Trophoblast cell (in vitro differentiated cells and primary cell): ENCODE results near the gene TEX14.

ENCODE experiments used
- DNase-seq, 2 donors: peaks; one replicate each; pipeline ENCODE4 v3.0.0-alpha.2; 2016
- H2AFZ ChIP-seq: 2 replicates; pipeline ENCODE4 v1.6.1; 2013; ENCODE audit warnings: low read length, moderate library complexity, mild to moderate bottlenecking; ENCODE audit not compliant: insufficient read depth, poor library complexity
- H2AK5ac ChIP-seq: 2 replicates; pipeline ENCODE4 v1.6.1; 2013; ENCODE audit warnings: mild to moderate bottlenecking, low read length
- H2BK120ac ChIP-seq: 2 replicates; pipeline ENCODE4 v1.6.1; 2013; ENCODE audit warnings: low read length, mild to moderate bottlenecking, moderate library complexity; ENCODE audit not compliant: insufficient read depth, poor library complexity
- H2BK12ac ChIP-seq: 2 replicates; pipeline ENCODE4 v1.6.1; 2013; ENCODE audit warnings: mild to moderate bottlenecking, low read length, moderate library complexity
- H2BK5ac ChIP-seq: 2 replicates; pipeline ENCODE4 v1.6.1; 2013; ENCODE audit warnings: low read length, low read depth, moderate library complexity, mild to moderate bottlenecking; ENCODE audit not compliant: poor library complexity
- H3K14ac ChIP-seq: 2 replicates; pipeline ENCODE4 v1.6.1; 2013; ENCODE audit warnings: mild to moderate bottlenecking, low read length
- H3K18ac ChIP-seq: 2 replicates; pipeline ENCODE4 v1.6.1; 2013; ENCODE audit warnings: mild to moderate bottlenecking, low read length
- H3K23ac ChIP-seq: 2 replicates; pipeline ENCODE4 v1.6.1; 2013; ENCODE audit warnings: low read length
- H3K27ac ChIP-seq: 2 replicates; pipeline ENCODE4 v1.5.1; 2013; ENCODE audit warnings: low read depth, mild to moderate bottlenecking, inconsistent platforms, low read length, moderate library complexity
- H3K27me3 ChIP-seq: 2 replicates; pipeline ENCODE4 v1.6.1; 2013; ENCODE audit warnings: inconsistent platforms, mild to moderate bottlenecking, low read length, moderate library complexity; ENCODE audit not compliant: insufficient read depth
- H3K36me3 ChIP-seq, 2 experiments: 1 replicate in 1 of 2; 2 replicates in 1 of 2; pipeline ENCODE4 v1.6.1; 2013; ENCODE audit warnings: low read length in 2 of 2, mild to moderate bottlenecking in 2 of 2, moderate library complexity in 1 of 2; ENCODE audit not compliant: insufficient read depth in 2 of 2, control insufficient read depth in 1 of 2
- H3K4ac ChIP-seq: 2 replicates; pipeline ENCODE4 v1.6.1; 2013; ENCODE audit warnings: low read depth, mild to moderate bottlenecking, low read length, moderate library complexity
- H3K4me1 ChIP-seq, 2 experiments: 1 replicate in 1 of 2; 2 replicates in 1 of 2; pipeline ENCODE4 v1.6.1; 2013; ENCODE audit warnings: low read length in 2 of 2, mild to moderate bottlenecking in 2 of 2, moderate library complexity in 1 of 2; ENCODE audit not compliant: insufficient read depth in 2 of 2, control insufficient read depth in 1 of 2
- H3K4me2 ChIP-seq: 2 replicates; pipeline ENCODE4 v1.6.1; 2013; ENCODE audit warnings: inconsistent platforms, mild to moderate bottlenecking, low read length, moderate library complexity
- H3K4me3 ChIP-seq: 2 replicates; pipeline ENCODE4 v1.5.1; 2013; ENCODE audit warnings: mild to moderate bottlenecking, low read depth, low read length, inconsistent platforms
- H3K79me1 ChIP-seq: one replicate; pipeline ENCODE4 v1.6.1; 2013; ENCODE audit warnings: low read length
- H3K79me2 ChIP-seq: 2 replicates; pipeline ENCODE4 v1.6.1; 2013; ENCODE audit warnings: low read length, mild to moderate bottlenecking; ENCODE audit not compliant: control insufficient read depth, insufficient read depth, poor library complexity
- H3K9ac ChIP-seq: 2 replicates; pipeline ENCODE4 v1.6.1; 2013; ENCODE audit warnings: mild to moderate bottlenecking, low read length
- H3K9me3 ChIP-seq: 2 replicates; pipeline ENCODE4 v1.6.1; 2013; ENCODE audit warnings: low read depth, mild to moderate bottlenecking, control low read depth, inconsistent platforms, low read length; ENCODE audit not compliant: insufficient read depth
- H4K12ac ChIP-seq: 2 replicates; pipeline ENCODE4 v1.6.1; 2013; ENCODE audit warnings: low read depth, mild to moderate bottlenecking, low read length, moderate library complexity
- H4K8ac ChIP-seq: 2 replicates; pipeline ENCODE4 v1.6.1; 2013; ENCODE audit warnings: low read depth, mild to moderate bottlenecking, low read length, moderate library complexity
- H4K91ac ChIP-seq: one replicate; pipeline ENCODE4 v1.6.1; 2013; ENCODE audit warnings: low read depth, mild to moderate bottlenecking, low read length, moderate library complexity
- WGBS: extraction: QIAGEN DNeasy Blood & Tissue Kit; methylation state at CpG from one replicate; pipeline ENCODE4 v1.1.7; 2013; ENCODE audit warnings: missing lambda C conversion rate; ENCODE audit not compliant: insufficient read length, insufficient coverage; ENCODE audit errors: extremely low coverage; 5-methylcytosine and 5-hydroxymethylcytosine counted together

Gene TEX14

GRCh38 chr17:58530655-58531054, 161.2 kb downstream of the TEX14 start:
- peaks cover 16% of the 10 kb centered on the region for H3K27me3 ChIP-seq
- no peaks in the 10 kb centered on the region for H3K79me1 ChIP-seq
- H3K23ac ChIP-seq = no peak overlapping the region
- no peaks in the 10 kb centered on the region for H3K36me3 ChIP-seq
- H2AK5ac ChIP-seq = no peak overlapping the region
- H2BK120ac ChIP-seq = no peak overlapping the region
- H3K4ac ChIP-seq = no peak overlapping the region
- no peaks in the 10 kb centered on the region for H3K9me3 ChIP-seq
- no peak overlapping the region for H2BK5ac ChIP-seq
- H3K79me2 ChIP-seq = no peaks in the 10 kb centered on the region
- H3K9ac ChIP-seq = no peak overlapping the region
- no peak for DNase-seq
- no CpG with 5 or more reads among the region's 2 CpGs for WGBS
- no peak overlapping the region for H3K14ac ChIP-seq
- no peak overlapping the region for H3K18ac ChIP-seq
- no peak overlapping the region for H4K12ac ChIP-seq
- H3K4me1 ChIP-seq = peaks cover 9 to 24% of the 10 kb centered on the region in 2 experiments
- H4K91ac ChIP-seq = no peak overlapping the region
- no peak overlapping the region for H3K4me2 ChIP-seq
- H3K27ac ChIP-seq = no peak overlapping the region
- no peak overlapping the region for H4K8ac ChIP-seq
- H2BK12ac ChIP-seq = no peak overlapping the region
- H2AFZ ChIP-seq = no peak overlapping the region
- no peak overlapping the region for H3K4me3 ChIP-seq

- H3K9me3 ChIP-seq = no peaks in the 10 kb centered on the region
- H3K27me3 ChIP-seq = peaks cover 16% of the 10 kb centered on the region
- H3K79me2 ChIP-seq = no peaks in the 10 kb centered on the region
- no peak overlapping the region for H2BK120ac ChIP-seq
- no peak overlapping the region for H2AK5ac ChIP-seq
- H3K14ac ChIP-seq = no peak overlapping the region
- DNase-seq = no peak
- no CpG with 5 or more reads among the region's 1 CpG for WGBS
- H3K4me1 ChIP-seq = peaks cover 16 to 24% of the 10 kb centered on the region in 2 experiments
- no peaks in the 10 kb centered on the region for H3K36me3 ChIP-seq
- no peak overlapping the region for H3K23ac ChIP-seq
- H3K4ac ChIP-seq = no peak overlapping the region
- H4K8ac ChIP-seq = no peak overlapping the region
- no peak overlapping the region for H3K4me2 ChIP-seq
- peaks cover 2% of the 10 kb centered on the region for H3K79me1 ChIP-seq
- no peak overlapping the region for H2AFZ ChIP-seq
- H4K91ac ChIP-seq = no peak overlapping the region
- H2BK5ac ChIP-seq = no peak overlapping the region
- no peak overlapping the region for H4K12ac ChIP-seq
- H3K4me3 ChIP-seq = no peak overlapping the region
- no peak overlapping the region for H2BK12ac ChIP-seq
- no peak overlapping the region for H3K27ac ChIP-seq
- no peak overlapping the region for H3K18ac ChIP-seq
- no peak overlapping the region for H3K9ac ChIP-seq
These were observed 162.6 kb downstream of the TEX14 start for GRCh38 chr17:58529275-58529674.

GRCh38 chr17:58528443-58528842, 163.4 kb downstream of the TEX14 start:
- Histone ChIP-seq H3K4me2 (no peak overlapping the region), H2BK12ac (no peak overlapping the region), H2BK5ac (no peak overlapping the region), H4K12ac (no peak overlapping the region), H3K27ac (no peak overlapping the region), H2BK120ac (no peak overlapping the region), H3K27me3 (peaks cover 16% of the 10 kb centered on the region), H3K4me3 (no peak overlapping the region), H3K9me3 (no peaks in the 10 kb centered on the region), H2AK5ac (no peak overlapping the region), H3K4ac (no peak overlapping the region), H3K14ac (no peak overlapping the region), H3K36me3 (no peaks in the 10 kb centered on the region), H2AFZ (no peak overlapping the region), H4K8ac (no peak overlapping the region), H3K79me1 (peaks cover 2% of the 10 kb centered on the region), H3K9ac (no peak overlapping the region), H3K23ac (no peak overlapping the region), H4K91ac (no peak overlapping the region), H3K79me2 (no peaks in the 10 kb centered on the region), H3K18ac (no peak overlapping the region), H3K4me1 (peaks cover 16 to 23% of the 10 kb centered on the region in 2 experiments)
- WGBS = no CpG with 5 or more reads among the region's 3 CpGs
- no peak for DNase-seq

DNA sequence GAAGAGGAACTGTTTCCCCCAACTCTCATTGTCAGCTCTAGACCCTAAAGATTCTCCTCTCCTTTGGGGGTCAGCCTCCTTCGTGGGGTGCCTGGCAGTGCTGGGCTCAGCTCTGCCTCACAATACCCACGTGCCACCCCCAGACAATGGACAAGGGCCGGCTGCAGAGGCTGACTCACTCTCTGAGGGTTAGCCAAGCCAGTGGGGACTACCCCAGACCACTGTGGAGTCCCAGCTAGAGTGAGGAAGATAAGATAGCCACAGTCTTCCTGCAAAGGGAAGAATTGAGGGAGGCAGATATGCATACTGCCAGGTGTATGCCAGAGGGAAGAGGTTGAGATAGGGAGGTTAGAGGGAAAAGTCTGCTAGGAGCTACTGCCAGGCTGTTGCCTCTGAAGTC, 163.9 kb downstream of the TEX14 start:
- Histone ChIP-seq H3K18ac (no peak overlapping the region), H3K79me2 (no peaks in the 10 kb centered on the region), H3K79me1 (peaks cover 2% of the 10 kb centered on the region), H3K4me1 (peaks cover 16 to 19% of the 10 kb centered on the region in 2 experiments), H3K9me3 (no peaks in the 10 kb centered on the region), H3K14ac (no peak overlapping the region), H2BK120ac (no peak overlapping the region), H2BK5ac (no peak overlapping the region), H3K9ac (no peak overlapping the region), H4K12ac (no peak overlapping the region), H3K4ac (no peak overlapping the region), H4K91ac (no peak overlapping the region), H3K27me3 (peaks cover 16% of the 10 kb centered on the region), H3K4me2 (no peak overlapping the region), H2AK5ac (no peak overlapping the region), H3K4me3 (no peak overlapping the region), H2BK12ac (no peak overlapping the region), H3K23ac (no peak overlapping the region), H4K8ac (no peak overlapping the region), H3K27ac (no peak overlapping the region), H2AFZ (no peak overlapping the region), H3K36me3 (no peaks in the 10 kb centered on the region)
- no peak for DNase-seq
- no CpG with 5 or more reads among the region's 3 CpGs for WGBS
